Liver (tissue), 3 donors: ENCODE data around the gene MYOM1.

Source experiments
- FOXA1 ChIP-seq: IDR thresholded peaks from 2 replicates; pipeline ENCODE4 v1.6.1; 2016; ENCODE audit warnings: antibody characterized with exemption
- GABPA ChIP-seq, 2 donors: IDR thresholded peaks in 1 of 2; conservative IDR thresholded peaks in 1 of 2; 2 replicates each; pipeline ENCODE4 v1.6.1; 2016; ENCODE audit warnings: antibody characterized with exemption in 2 of 2, mild to moderate bottlenecking in 1 of 2, moderate library complexity in 1 of 2
- SP1 ChIP-seq: IDR thresholded peaks from 2 replicates; pipeline ENCODE4 v1.6.1; 2018; ENCODE audit warnings: antibody characterized with exemption, mild to moderate bottlenecking
- TF ChIP-seq, protein P1 (sequence below): fragments of 150-350 bp; IDR thresholded peaks from 2 replicates; pipeline ENCODE4 v1.5.1; 2017; ENCODE audit warnings: improper control_type of control experiment, low read depth, low read length; ENCODE audit not compliant: missing input control
- TF ChIP-seq, protein P2 (sequence below): IDR thresholded peaks from 2 replicates; pipeline ENCODE4 v1.6.1; 2016; ENCODE audit warnings: antibody characterized with exemption, mild to moderate bottlenecking
- TF ChIP-seq, protein P3 (sequence below): IDR thresholded peaks from 2 replicates; pipeline ENCODE4 v1.6.1; 2016; ENCODE audit warnings: antibody characterized with exemption
- donor health status: healthy.
- donor health status: healthy.

DNA sequence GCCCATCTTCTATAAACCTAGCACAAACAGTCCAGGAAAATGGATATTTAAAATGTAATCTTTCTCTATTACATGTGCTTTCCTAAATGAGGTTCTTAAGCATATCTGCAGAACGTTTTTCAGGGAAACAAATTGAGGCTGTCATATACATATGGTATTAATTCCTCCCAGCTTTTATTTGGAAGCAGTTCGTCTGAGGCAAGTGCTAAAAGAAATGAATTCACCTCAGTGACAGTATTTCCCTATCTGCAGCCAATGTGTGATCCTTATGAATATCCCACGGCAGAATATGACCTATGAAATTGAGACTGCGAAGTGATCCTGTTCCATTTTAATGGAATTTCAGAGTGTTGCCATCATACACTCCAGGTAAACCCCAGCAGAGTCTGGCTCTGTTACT, 7.1 kb downstream of the MYOM1 start:
- TF ChIP-seq, protein P1, sequence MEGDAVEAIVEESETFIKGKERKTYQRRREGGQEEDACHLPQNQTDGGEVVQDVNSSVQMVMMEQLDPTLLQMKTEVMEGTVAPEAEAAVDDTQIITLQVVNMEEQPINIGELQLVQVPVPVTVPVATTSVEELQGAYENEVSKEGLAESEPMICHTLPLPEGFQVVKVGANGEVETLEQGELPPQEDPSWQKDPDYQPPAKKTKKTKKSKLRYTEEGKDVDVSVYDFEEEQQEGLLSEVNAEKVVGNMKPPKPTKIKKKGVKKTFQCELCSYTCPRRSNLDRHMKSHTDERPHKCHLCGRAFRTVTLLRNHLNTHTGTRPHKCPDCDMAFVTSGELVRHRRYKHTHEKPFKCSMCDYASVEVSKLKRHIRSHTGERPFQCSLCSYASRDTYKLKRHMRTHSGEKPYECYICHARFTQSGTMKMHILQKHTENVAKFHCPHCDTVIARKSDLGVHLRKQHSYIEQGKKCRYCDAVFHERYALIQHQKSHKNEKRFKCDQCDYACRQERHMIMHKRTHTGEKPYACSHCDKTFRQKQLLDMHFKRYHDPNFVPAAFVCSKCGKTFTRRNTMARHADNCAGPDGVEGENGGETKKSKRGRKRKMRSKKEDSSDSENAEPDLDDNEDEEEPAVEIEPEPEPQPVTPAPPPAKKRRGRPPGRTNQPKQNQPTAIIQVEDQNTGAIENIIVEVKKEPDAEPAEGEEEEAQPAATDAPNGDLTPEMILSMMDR = no peak
- TF ChIP-seq, protein P2, sequence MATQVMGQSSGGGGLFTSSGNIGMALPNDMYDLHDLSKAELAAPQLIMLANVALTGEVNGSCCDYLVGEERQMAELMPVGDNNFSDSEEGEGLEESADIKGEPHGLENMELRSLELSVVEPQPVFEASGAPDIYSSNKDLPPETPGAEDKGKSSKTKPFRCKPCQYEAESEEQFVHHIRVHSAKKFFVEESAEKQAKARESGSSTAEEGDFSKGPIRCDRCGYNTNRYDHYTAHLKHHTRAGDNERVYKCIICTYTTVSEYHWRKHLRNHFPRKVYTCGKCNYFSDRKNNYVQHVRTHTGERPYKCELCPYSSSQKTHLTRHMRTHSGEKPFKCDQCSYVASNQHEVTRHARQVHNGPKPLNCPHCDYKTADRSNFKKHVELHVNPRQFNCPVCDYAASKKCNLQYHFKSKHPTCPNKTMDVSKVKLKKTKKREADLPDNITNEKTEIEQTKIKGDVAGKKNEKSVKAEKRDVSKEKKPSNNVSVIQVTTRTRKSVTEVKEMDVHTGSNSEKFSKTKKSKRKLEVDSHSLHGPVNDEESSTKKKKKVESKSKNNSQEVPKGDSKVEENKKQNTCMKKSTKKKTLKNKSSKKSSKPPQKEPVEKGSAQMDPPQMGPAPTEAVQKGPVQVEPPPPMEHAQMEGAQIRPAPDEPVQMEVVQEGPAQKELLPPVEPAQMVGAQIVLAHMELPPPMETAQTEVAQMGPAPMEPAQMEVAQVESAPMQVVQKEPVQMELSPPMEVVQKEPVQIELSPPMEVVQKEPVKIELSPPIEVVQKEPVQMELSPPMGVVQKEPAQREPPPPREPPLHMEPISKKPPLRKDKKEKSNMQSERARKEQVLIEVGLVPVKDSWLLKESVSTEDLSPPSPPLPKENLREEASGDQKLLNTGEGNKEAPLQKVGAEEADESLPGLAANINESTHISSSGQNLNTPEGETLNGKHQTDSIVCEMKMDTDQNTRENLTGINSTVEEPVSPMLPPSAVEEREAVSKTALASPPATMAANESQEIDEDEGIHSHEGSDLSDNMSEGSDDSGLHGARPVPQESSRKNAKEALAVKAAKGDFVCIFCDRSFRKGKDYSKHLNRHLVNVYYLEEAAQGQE = no peak
- TF ChIP-seq FOXA1 = no peak
- TF ChIP-seq SP1 = no peak
- TF ChIP-seq, protein P3, sequence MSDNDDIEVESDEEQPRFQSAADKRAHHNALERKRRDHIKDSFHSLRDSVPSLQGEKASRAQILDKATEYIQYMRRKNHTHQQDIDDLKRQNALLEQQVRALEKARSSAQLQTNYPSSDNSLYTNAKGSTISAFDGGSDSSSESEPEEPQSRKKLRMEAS = no peak
- TF ChIP-seq GABPA (IDR thresholded peaks at IDR 0.05 in 1 of 2, conservative IDR thresholded peaks at IDR 0.05 in 1 of 2) = no peak
